HG03064 (cell line): ENCODE data around the gene GOLM1.
"Not testable (repeated sequence)": the region's sequence is repeated elsewhere in the genome, so short reads cannot be mapped to it uniquely, and the experiment has no call there.

Source experiments
- ATAC-seq: cut with Tn5 transposase; IDR thresholded peaks from one replicate; pipeline ENCODE4 v1.9.1; 2021; ENCODE audit warnings: low read depth; ENCODE audit not compliant: unreplicated experiment

Gene GOLM1, protein sequence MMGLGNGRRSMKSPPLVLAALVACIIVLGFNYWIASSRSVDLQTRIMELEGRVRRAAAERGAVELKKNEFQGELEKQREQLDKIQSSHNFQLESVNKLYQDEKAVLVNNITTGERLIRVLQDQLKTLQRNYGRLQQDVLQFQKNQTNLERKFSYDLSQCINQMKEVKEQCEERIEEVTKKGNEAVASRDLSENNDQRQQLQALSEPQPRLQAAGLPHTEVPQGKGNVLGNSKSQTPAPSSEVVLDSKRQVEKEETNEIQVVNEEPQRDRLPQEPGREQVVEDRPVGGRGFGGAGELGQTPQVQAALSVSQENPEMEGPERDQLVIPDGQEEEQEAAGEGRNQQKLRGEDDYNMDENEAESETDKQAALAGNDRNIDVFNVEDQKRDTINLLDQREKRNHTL

DNA sequence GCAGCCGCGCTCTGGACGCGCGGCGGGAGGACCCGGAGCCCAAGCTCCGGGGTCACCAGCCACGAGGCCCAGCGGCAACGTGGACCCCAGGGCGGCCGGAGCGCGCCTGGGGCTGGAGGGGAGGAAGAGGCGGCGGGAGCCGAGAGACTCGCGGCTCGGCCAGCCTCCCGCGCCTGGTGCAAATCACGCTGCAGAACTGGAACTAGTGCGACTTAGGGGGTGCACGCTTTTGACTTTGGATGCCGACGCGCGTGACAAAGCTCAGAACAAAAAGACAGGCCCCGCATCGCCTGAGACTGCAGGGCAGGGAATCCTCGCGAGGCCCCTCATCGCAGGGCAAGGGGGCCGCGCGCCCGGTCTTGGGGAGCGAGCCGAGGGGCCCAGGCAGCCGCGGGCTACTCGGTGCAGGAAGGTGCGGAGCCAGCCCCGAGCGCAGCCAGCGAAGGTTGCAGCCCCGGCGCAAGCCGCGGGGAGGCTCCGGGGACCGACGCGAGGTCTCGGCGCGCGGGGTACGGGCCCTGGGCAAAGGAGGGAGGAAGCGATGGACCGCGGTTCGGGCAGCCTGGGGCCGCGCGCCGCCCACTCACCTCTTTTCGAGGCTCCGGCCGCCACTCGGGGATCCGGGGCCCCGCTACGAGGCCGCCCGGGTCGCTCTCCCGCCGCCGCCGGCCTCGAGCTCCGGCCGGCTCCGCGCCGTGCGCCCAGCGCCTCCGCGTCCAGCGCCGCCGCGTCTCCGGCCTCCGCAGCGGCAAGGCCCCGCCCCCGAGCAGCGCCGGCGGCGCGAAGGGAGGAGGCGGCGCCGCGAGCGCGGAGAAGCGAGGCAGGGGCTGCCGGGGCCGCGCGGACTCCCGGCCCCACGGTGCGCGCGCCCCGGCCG is at the start of gene GOLM1:
TSS of gene GOLM1 (minus strand) at position 735 of the 877 bp plus-strand sequence. CDS start 20,238 bp downstream, outside the sequence.
- peak; percentile 66 for ATAC-seq

DNA sequence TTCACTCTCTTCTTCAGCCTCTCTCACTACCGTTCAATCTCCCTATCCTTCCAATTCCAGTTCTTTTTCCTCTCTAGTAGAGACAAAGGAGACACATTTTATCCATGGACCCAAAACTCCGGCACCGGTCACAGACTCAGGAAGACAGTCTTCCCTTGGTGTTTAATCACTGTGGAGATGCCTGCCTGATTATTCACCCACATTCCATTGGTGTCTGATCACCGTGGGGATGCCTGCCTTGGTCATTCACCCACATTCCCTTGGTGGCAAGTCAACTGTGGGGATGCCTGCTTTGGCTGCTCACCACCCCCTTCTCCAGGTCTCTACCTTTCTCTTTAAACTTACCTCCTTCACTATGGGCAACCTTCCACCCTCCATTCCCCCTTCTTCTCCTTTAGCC is 47.3 kb upstream of the GOLM1 start:
- ATAC-seq = not testable (repeated sequence)

DNA sequence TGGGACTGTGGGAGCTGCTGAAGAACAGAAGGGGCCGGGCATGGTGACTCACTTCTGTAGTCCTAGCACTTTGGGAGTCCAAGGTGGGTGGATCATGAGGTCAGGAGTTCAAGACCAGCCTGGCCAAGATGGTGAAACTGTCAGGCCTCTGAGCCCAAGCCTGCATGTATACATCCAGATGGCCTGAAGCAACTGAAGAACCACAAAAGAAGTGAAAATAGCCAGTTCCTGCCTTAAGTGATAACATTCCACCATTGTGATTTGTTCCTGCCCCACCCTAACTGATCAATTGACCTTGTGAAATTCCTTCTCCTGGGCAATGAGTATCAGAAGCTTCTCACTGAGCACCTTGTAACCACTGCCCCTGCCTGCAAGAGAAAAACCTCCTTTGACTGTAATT is 46.6 kb upstream of the GOLM1 start:
- not testable (repeated sequence) for ATAC-seq

DNA sequence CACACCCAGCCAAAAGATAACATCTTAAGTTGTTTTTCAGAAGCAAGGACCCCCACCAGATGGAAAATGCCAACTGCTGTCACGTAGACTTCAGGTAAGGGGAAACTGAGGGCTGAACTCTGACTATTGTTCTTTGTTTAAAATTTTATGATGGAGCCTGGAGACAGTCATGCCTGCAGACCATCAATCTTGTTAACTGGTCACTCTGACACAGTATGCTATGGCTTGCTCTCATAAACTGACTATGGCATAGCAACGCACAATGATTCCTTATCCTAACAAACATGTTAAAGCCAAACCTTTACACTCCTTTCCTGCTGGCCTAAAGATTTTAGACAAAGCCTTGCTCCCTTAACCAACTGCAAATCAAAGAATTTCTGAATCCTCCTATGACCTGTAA is 43.6 kb upstream of the GOLM1 start:
- no peak for ATAC-seq

DNA sequence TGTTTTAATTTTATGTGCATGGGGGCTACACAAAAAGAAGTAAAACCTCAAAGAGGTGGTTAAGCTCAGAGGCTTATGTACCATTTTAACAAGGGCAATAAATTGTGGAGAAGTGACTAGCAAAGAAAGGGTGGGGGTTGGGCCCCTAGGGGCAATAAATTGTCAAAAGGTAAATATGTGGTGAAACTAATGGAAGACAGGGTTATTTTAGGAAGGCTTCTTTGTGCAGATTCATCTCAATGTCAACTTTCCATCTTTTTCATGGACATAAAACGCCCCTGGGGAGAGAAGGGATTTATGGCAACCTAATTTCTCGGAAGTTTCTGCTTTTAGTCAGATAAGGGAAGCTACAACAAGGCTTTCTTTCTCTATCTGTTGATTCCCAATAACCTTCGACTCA is 42.5 kb upstream of the GOLM1 start:
- ATAC-seq = no peak

DNA sequence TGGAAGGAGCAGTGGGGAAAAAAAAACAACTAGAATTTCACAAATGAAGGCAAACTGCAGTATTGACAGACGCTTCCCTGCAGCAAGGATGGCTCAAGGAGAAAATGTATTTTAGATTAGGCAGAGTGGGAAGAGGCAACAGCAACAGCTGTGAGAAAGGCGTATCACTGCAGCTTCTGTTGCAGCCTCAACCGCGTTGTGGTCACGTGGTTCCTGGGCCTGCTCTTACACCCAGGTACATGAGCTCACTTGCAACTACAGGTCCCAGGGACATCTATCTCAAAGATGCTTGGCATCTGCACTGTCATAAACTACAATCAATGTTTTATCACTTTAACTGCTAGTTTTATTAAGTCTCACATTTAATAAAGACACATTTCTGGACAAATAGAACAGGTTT is 36.0 kb upstream of the GOLM1 start:
- ATAC-seq = no peak

DNA sequence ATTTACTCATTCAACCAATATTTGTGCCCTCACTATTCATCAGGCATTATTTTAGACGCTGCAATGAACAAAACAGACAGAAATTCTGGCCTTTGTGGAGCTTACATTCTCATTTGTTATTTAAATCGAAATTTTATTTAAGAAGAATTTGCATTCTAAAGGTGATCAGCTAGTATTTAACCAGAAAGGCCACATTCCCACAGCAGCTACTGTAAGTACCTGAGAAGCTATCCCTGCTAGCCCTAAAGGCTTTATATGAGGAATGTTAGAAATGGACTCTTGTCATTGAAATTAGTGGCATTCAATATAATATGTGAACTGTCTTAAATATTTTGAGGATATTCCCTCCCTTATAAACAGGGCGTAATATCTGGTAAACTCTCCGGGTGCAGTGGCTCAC is 35.0 kb upstream of the GOLM1 start:
- no peak for ATAC-seq

DNA sequence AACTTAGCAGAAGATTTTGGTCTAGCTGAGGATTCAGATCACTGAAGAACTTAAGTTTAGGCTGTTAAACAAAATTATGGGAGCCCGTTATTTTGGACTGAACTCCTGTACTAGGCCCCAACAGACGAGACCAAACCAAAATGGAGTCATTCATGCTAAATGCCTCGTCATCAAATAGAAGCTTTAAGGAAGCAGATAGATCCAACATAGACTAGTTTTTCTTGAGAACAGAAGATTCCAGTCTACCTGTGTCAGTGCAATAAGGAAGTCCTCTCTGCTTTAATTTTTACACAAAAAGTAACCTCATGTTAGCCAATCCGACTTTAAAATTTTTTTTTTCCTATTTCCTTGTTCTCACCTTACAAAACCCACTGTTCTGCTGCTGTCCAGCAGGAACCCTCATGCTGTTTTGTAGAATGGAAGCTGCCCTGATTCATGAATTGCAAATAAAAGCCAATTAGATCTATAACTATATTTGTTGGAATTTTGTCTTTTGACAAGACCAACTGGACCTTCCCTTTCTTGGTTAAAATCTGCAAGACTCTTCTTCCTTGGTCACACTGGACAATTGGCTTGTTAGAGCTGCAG is 29.0 kb upstream of the GOLM1 start:
- ATAC-seq = no peak

DNA sequence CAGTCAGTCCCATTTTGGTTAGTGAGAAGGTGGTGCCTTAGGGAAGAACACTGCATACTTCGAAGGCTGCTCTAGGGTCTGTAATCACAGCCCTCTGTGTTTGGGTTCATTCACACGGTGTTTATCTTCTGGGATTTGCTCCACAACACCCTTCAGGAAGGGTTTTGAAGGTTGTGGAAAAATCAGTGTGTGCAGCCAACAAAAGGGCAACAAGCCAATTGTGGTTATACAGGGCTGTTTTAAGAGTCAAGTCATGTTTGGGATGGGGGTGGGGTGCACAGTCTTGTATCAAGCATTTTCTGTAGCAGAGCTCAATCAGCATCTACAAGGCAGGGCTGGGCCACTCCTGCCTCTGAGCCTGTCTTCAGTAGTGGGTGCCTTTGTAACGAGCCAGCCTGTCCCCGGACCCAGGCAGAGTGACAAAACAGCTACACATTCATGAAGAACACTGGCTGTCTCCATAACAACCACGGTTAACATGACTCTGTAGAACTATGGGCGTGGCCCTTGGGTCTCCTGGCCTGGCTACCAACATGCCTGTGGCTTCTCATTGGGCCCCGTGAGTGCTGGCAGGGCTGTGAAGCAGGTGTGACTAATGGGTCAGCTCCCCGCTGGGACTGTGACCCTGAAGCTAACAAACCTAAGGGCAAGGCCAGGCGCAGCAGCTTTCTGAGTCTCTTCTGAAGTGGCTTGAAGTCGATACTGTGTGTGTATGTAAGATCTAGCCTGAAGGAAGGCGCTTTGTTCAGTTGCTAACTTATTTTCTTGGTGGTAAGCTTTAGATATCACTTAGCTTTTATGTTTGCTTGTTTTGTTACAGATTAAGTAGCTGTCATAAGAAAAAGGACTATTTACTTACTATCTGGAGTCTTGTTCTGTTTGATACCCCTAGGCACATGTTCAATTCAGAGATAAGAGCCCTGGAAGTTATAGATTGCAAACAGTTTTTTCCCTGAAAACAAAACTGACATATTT is 27.9 kb upstream of the GOLM1 start:
- ATAC-seq = no peak

DNA sequence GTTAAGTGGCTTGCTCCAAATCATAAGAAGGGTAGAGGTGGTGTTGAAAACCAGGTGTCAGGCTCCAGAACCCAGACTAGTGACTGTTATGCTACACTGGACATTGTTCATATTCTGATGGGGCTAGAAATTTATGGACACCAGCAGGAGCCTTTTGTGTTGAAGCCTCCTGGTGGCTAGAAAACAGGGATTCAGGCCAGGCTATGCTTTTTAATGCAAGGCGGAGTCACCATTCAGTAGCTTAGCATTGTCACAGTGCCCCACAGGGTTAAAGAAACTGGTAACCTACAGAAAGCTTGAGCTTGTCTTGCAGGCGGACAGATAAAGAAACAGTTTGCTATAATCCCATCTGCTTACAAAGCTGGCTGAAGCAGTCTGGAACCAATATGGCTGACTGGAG is 23.0 kb upstream of the GOLM1 start:
- no peak for ATAC-seq

DNA sequence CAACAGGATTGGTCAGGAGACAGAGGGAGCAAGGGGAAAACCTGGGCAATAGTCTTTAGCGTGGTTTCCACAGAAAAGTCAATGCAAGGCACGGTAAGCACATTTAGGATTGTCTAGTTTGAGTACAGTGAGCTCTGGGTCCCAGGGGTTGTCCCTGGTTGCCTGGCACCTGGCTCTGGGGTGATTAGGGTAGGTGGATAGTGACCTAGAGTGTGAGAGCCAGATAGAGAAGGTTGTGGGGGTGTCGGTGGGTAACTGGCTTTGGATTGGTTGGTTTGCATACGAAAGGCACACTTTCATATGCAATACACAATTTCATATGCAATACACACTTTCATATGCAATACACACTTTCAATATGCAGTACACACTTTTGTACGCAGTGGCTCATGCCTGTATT is 20.1 kb upstream of the GOLM1 start:
- no peak for ATAC-seq

DNA sequence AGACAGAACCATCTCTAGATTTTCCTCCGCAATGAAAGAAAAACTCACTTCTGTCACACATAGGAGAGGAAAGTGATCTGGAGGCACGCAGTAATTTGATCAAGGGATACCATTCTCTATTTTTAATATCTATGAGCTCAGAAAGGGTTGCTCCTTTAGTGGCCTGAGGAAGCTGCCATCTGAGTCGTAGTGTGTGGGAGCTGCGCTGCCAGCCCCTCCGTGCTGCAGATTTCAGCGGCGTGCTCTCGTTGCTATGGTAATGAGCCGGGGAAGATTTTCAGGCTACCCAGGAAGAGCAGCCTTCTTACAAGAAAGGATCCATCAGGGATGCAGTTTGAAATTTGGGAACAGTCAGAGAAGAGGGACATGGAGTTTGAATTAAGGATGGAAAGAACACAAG is 17.1 kb upstream of the GOLM1 start:
- no peak for ATAC-seq

DNA sequence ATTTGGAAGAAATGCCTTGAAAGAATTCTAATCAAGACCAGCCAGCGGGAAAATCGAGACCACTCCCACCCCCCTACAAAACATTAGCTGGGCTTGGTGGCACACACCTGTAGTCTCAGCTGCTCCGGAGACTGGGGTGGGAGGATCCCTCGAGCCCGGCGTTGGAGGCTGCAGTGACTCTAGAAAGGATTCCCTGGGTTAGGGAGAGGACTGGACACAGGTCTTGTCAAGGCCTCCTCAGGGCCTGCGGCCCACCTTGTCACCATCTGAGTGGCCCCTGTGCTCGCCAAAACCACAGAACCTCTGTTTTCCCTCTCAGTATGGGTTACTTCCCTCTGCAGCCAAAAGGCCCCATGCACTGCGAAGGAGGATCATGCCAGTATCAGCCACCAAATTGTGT is 16.5 kb upstream of the GOLM1 start:
- ATAC-seq = no peak

DNA sequence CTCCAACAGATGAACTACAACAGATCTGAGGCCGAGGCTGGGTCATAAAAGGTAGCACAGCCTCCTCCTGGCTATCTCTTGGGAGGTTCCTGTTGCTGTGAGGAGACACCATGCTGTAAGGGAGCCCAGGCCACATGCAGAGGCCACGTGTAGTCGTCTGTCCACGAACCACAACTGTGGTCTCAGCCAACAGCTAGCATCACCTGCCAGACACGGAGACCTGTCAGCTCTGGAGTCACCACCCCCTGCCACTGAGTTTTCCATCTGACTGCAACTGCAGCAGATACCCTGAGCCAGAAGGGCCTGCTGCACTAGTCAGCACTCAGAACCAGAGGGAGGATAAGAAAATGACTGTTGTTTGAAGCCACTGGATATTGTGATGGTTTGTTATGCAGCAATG is 12.7 kb upstream of the GOLM1 start:
- ATAC-seq = no peak

DNA sequence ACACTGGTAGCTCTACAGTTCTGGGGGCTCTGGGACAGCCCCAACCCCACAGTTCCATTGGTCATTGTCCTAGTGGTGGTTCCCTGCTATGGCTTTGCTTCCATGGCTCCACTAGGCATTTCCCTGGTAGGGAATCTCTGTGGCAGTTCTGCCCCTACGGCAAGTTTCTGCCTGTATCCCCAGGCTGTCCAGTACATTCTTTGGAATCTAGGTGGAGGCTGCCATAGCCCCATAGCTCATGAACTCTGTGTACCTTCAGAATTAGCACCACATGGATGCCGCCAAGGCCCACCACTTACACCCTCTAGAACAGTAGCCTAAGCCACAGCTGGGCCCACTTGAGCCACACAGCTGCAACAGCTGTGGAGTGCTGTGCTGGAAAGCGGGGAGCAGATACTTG is 3.3 kb upstream of the GOLM1 start:
- ATAC-seq = no peak

DNA sequence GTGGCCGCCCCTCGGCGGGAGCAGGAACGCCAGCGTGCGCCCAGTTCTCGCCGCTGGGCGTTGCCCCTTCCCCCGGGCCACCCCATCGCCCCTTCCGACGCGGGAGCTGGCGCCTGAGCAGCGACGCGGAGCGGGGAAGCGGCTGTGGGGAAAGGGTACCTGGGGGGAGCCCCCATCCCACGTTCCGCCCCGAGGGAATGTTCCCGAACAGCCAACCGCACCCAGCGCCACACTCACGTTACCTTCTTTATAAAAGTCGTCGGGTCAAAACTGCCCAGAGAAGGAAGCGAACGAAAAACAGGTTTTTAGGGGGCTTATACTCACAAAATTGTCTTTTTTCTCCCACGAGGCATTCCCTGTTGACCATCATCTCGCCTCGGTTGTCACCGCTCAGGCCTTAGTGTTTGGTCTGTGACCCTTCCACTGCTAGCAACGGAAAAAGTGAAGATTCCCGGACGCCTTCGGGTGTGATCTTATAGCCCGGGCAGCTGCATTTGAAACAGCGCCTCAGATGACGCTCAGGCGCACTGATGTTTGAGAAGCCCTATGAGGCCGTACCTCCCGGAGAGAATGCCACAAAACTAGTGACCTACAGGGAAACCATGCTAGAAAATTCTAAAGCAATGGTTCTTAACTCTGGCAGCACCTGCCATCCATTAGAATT is 475 bp upstream of the GOLM1 start:
- peak; percentile 14 for ATAC-seq

DNA sequence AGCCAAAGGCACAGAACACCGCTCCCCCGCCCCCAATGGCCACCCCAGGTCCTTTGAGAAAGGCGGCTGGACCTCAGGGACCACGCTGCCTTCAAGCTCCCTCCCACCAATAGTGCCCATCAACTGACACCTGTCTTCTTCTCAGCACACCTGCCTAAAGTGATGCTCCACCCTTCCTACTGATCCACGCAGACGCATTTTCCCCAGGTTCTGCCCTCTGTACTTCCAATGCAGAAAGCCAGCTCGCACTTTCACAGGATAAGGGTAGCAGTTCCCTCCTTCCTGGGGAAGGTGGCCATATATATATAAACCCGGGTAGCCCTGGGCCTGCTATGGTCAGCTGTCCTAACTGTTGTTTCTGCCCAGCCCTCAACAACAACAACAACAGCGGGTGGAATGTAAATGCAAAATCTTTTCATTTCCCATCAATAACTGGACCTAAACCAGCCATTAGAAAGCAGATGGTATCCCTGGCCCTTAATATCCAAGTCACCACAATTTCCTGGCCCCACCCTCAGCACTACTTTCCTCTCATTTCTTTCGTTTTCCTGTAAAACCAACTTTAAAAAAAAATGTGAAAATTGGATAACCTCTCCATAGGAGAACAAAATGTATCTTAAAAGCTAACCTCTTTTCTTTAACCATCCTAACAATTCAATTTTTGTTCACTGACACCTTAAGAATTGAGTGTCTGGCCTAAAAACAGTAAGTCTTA is 1.7 kb downstream of the GOLM1 start:
- no peak for ATAC-seq

DNA sequence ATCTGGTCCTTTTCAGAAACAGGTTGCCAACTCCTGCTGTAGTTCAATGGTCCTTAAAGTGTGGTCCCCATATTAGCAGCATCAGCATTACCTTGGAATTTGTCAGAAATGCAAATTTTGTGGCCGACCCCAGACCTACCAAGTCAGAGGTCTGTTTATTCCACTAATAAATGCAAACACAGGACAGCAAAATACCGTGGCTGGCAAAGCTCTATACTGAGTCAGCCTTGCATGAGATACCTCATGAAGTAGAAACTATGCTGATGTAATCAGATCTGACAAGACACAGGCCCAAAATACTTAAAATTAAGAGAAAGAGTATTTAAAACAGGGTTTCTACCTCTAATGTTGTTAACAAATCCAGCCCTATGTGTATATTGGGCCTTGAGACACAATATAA is 3.0 kb downstream of the GOLM1 start:
- ATAC-seq = no peak
